GM12872 (cell line): ENCODE data around the gene EMC10.

Experiments used
- TF ChIP-seq, protein P1 (sequence below): IDR thresholded peaks from 3 replicates; pipeline ENCODE4 v1.5.1; 2011; ENCODE audit warnings: low read depth, mild to moderate bottlenecking, low read length, moderate library complexity; ENCODE audit not compliant: insufficient read depth

The EMC10 gene

DNA sequence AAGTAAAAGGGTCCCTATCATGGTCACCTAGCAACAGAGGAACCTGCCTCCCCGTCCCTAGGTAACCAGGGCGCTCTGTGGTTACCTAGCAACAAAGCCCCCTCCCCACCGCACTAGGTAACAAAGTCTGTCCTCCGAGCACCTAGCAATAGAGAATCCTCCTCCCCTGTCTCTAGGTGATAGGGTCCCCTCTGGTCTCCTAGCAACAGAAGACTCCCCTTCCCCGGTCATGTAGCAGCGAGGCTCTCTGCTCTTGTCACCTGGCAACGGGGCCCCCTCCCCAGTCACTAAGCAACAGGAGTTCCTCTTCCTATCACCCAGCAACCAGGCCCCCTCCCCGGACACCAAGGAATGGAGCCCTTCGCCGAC lies 34.4 kb downstream of the EMC10 start:
- TF ChIP-seq, protein P1, sequence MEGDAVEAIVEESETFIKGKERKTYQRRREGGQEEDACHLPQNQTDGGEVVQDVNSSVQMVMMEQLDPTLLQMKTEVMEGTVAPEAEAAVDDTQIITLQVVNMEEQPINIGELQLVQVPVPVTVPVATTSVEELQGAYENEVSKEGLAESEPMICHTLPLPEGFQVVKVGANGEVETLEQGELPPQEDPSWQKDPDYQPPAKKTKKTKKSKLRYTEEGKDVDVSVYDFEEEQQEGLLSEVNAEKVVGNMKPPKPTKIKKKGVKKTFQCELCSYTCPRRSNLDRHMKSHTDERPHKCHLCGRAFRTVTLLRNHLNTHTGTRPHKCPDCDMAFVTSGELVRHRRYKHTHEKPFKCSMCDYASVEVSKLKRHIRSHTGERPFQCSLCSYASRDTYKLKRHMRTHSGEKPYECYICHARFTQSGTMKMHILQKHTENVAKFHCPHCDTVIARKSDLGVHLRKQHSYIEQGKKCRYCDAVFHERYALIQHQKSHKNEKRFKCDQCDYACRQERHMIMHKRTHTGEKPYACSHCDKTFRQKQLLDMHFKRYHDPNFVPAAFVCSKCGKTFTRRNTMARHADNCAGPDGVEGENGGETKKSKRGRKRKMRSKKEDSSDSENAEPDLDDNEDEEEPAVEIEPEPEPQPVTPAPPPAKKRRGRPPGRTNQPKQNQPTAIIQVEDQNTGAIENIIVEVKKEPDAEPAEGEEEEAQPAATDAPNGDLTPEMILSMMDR, result no peak

DNA sequence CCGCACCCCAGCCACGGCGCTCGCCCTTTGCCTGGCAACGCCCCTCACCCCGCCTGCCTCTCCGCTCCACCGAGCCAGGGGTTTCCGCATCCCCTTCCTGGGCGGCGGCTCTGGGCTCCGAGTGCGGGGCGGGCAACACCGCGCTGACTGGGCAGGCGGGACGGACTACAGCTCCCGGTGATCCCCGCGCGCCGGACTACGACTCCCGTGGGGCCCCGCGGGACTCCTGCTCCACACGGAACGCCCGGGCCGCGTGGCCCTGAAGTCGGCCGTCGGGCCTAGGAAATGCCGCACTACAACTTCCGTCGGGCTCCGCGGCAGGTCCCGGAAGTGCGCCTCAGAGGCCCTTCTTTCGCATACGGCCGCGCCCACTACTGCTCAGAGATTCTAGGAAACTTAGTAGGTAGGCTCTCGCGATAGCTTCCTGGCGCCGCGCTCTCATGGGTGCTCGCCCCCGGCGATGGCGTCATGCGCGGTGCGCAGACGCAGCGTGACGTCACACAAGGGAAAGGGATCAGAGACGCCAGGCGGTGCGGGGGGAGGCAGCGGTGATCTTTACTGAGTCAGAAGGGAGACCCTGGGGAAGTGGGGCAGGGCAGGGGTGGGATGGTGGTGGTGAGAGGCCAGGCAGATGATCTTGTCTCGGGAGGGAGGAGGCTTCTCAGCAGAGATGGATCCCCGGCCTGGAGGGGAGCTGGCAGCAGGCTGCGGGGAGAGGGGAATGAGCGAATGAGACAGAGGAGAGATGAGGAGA lies 34.9 kb downstream of the EMC10 start, which contains the start of gene JOSD2:
Gene JOSD2 (minus strand): TSS at position 123 of the 754 bp plus-strand sequence. CDS start 760 bp downstream, outside the sequence.
- TF ChIP-seq, protein P1, result no peak

DNA sequence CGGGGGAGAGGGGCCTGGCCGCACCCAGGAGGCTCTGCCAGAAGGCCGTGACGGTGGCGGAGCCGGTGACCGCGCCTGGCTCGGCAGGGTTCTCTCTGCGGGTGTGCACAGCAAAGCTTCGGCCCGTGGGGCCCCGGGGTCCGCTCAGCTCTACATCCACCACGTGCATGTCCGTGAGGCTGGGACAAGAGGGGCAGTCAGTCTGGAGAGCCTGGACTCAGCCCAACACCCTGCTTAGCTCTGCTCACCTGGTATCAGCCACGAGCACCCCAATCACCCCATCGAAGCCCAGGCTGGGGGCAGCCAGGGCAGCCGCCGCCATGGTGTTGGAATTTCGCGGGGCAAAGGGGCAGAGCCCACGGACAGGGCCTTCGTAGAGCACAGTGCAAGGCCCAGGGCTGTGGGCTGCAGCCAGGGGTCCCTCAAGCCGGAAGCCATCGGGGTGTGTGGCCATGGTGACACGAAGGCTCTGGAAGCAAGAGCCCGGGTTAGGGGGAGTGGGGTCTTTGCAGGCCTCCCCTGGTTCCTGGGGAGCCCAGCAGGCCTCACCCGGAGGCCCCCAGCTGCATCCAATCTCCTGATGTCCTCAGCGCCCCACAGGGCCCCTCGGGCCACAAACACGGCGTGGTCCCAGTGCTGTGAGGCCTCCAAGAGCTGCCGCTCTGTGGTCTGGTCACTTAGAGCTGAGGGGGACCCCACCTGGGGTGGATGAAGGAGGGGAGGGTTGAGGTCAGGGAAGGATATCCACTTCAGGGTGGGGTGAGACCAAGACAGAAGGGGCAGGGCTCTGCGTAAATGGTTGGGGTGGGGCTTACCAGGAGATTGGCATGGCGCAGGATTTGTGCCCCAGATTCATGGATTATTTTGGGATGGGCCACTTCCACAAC lies 36.0 kb downstream of the EMC10 start:
- TF ChIP-seq, protein P1, result no peak

DNA sequence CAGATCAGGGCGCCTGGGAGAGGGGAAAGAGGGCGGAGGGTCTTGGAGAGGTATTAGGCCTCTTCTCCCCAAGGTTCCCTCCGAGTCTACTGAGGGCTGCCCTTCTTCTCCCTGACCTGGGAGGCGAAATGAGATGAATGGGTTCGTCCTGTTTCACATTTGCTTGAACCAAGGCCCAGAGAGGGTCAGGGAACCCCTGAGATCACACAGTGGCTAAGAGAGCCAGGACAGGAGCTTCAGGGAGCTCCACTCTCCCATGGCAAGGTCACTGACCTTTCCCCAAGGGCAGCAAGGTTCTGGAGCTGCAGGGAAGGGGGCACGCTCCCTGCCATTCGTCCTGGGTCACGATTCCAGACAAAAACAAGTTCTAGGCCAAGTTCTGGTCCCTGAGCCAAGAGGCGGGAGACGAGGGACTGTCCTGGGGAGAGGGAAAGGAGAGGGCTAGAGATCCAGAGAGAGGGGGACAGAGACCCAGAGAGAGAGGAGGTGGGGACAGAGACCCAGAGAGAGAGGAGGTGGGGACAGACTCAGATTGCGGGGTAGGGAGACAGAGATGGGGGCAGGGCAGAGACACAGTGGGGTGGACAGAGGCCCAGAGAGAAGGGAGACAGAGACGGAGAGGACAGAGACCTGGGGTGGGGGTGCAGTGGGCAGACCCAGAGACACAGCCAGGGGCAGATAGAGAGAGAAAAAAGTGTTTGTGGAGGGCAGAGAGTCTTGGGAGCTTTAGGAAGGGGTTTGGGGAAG lies 36.9 kb downstream of the EMC10 start:
- TF ChIP-seq, protein P1, result no peak

DNA sequence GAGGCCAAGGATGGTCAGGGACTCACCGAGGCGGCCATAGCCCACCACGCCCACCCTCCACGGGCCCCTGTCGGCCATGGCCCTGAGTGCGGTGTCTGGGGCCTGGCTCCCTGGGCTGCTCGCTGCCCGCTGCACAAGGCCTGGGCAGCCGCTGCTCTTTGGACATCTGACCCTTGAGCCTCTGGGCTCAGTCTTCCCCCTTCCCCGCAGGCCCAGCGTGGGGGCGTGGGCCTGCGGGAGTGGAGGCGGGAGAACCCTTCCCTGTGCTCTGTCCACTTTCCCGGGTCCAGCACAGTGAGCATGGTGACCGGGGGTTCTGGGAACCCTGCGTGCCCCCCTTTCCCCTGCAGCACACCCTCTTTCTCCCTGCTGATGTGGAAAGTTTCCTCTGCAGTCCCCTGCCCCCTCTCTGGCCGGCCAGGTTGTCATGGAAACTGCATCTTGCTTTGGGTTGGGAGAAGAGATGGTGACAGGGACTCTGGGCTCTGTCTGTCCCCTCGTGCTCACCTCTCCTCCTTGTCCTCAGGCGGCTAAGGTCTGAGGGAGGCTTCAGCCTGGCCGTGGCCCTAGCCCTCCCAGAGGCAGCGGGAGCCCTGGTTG lies 37.5 kb downstream of the EMC10 start, which contains the start of gene ASPDH:
Gene ASPDH (minus strand): TSS at position 168 of the 600 bp plus-strand sequence. CDS start 90 bp downstream, at position 78.
- TF ChIP-seq, protein P1, result no peak

DNA sequence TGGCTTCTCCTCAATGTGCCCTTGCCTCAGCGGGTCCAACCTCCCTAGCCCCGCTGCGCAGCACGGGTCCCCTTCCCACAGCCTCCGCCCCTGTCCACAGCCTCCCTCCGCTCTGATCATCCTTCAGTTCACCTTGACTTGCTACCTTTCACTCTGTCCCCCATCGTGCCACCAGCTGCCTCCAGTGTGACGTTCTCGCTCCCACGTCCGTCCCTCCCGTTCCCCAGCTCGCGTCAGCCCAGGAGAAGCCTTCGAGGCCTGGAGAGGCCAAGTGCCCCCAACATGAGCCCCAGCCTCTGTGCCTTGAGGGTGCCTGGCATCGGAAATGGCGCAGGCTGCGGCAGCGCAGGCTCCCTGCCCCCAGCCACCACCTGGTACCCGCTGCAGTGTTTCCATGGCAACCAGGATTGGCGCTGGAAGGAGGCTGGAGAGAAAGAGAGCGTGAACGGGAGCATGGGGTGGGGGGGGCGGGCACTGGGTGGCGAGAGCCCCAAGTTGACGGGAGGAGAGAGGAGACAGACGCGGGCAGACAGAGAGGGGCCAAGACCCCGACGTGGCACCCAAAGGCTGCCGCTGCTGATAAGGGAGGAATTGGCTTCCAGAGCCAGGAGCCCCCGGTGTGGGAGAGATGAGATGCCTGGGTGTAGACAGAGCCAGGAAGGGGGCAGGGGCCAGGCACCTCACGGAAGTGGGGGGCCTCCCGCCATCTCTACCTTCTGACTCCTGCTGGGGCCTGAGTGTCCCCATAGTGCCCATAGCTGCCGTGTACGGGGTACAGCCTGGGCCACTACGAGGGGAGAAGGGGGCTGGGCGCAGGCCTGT lies 38.2 kb downstream of the EMC10 start:
- TF ChIP-seq, protein P1, result no peak
